ENCODE data around the gene EFNA5.
A peak's percentile ranks its signal among the peaks of the same experiment; 100 is the strongest.

The EFNA5 gene

DNA sequence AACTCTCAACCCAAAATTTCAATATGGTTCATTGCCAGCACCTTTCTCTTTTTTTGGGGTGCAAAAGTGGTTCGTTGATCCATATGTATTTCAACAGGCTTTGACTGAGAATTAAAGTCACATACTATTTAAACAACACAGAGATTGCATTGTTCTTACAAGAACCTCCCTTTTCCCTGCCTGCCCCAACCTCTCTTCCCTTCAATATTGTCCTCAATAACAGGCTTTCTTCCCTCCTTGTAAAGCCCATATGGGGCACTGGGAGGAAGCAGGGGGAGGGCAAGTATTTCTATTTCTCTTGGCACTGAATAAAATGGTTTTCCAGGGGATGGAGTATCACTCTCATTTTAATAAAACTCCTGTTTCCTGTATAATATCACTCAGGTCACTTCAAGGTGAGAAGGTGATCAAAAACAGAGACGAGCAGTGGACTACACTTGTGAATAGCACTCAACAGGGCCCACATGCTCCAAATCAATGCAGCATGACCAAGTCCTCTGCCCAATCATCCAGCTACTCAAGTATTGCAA lies 65.1 kb downstream of the EFNA5 start:
- Mint-ChIP-seq H3K36me3 (no peaks in the 10 kb centered on the region), H3K4me1 (no peaks in the 10 kb centered on the region), H3K27ac (no peak overlapping the region), H3K4me3 (no peak overlapping the region), H3K9me3 (no peaks in the 10 kb centered on the region), H3K27me3 (peaks cover 16% of the 10 kb centered on the region)
- no peak for ATAC-seq

DNA sequence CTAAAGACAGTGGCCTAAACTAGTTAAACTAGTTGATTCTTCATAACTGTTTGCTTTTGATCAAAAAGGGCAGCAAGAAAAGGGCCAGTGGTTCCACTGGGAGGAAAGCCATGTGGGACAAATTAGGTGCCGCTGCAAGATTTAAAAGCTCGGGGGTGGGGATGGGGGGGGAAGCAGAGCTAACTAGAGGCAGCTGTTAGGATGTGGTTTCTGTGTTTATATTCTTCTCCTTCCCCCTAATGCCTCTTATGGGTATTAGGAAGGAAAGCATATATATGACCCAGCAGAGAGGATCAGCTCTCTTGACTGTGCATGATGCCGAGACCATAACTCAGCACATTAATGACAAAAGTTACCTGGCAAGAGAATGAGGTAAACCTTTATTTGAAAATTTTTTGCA lies 65.7 kb downstream of the EFNA5 start:
- Mint-ChIP-seq H3K36me3 (no peaks in the 10 kb centered on the region), H3K4me3 (no peak overlapping the region), H3K27ac (no peak overlapping the region), H3K27me3 (peaks cover 16% of the 10 kb centered on the region), H3K4me1 (no peaks in the 10 kb centered on the region), H3K9me3 (no peaks in the 10 kb centered on the region)
- no peak for ATAC-seq

DNA sequence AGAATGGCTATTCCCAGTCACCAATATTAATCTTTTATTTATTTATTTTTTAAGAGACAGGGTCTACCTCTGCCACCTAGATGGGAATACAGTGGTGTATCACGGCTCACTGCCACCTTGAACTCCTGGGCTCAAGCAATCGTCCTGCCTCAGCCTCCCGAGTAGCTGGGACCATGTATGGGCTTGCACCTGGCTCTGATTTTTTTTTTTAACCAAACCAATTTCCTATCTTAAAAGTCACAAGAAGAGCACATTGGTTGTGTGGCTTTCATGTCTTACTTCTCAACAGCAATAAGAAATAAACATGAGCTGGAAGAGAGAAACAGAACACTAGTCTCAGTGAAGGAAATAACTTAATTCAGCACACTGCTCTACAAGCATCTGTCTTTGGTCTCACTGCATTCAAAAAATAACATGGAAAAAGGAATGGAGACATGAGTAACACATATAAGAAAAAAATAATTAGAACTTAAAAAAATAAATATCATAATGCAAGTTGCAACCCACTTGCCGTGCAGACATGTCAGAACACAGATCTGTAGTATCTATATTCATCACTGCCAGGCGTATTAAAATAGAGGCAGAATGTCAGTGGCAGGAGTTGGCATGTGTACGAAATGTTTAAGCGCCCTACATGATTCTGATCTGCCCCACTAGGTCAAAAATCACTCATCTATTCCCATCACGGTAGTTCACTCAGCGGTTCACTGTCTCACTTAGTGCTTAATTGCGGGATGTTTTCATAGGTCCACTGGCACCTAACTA lies 66.4 kb downstream of the EFNA5 start:
- Mint-ChIP-seq H3K4me3 (no peak overlapping the region), H3K27me3 (peaks cover 10% of the 10 kb centered on the region), H3K27ac (no peak overlapping the region), H3K9me3 (no peaks in the 10 kb centered on the region), H3K36me3 (no peaks in the 10 kb centered on the region), H3K4me1 (no peaks in the 10 kb centered on the region)
- ATAC-seq, result no peak

DNA sequence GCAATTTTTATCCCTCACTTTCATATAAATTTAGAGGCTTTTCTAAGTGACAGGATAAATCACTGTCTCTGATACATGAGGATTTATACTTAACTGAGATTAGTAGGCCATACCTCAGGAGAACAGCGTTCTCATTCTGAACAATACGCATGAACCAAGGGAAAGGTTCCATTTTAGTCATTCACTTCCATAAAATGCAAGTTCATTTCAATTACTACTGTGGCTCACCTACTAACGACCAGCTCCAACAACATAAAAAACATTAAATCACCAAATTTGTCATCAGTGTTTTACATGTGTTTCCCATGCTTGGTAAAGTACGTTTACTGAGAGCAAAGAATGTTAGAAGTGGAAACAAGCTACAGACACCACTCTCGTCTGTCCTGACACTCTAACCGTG lies 67.4 kb downstream of the EFNA5 start:
- no peak overlapping the region for H3K27ac Mint-ChIP-seq
- H3K36me3 Mint-ChIP-seq, result no peaks in the 10 kb centered on the region
- peaks cover 8% of the 10 kb centered on the region for H3K27me3 Mint-ChIP-seq
- no peaks in the 10 kb centered on the region for H3K4me1 Mint-ChIP-seq
- no peak overlapping the region for H3K4me3 Mint-ChIP-seq
- no peaks in the 10 kb centered on the region for H3K9me3 Mint-ChIP-seq
- no peak for ATAC-seq

DNA sequence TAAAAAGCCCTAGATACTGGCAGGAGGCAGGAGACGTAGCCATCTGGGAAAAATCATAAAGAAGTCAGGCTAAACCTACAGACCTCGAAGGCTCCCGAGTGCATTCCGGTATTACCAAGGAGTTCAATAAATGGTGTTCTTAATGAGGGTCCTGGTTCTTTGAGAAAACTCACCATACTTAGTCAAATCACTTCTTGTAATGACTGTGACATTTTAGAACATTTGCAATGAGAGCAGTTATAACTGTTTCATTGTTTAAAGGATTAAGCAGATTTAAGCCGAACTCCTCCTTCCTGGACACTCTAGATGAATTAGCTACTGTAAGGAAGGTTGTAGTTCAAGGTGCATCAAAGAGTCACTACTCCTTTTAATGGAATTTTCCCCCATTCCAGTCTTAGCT lies 67.8 kb downstream of the EFNA5 start:
- Mint-ChIP-seq H3K4me1 (no peaks in the 10 kb centered on the region), H3K9me3 (no peaks in the 10 kb centered on the region), H3K4me3 (no peak overlapping the region), H3K36me3 (no peaks in the 10 kb centered on the region), H3K27me3 (peaks cover 8% of the 10 kb centered on the region), H3K27ac (no peak overlapping the region)
- ATAC-seq, result no peak

DNA sequence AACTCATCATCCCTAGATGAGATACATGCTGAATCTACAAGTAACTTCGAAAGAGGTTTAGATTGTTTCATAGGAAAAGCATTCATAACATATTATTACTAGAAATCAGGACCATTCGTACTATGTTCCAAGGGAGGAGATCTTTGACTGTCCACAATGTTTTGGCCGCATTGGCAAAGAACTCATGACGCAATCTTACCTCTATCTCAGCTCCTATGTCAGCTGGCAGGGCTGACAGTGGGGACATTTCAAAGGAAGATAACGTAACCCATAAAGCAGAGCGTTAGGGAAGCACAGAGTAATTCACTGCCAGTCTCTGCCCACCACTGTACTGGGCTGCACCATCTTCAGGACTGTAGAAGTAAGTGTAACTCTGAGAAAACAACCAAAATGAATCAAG lies 69.7 kb downstream of the EFNA5 start:
- H3K4me3 Mint-ChIP-seq, result no peak overlapping the region
- no peak for ATAC-seq
- H3K4me1 Mint-ChIP-seq, result no peaks in the 10 kb centered on the region
- peaks cover 7% of the 10 kb centered on the region for H3K27me3 Mint-ChIP-seq
- H3K27ac Mint-ChIP-seq, result no peak overlapping the region
- H3K9me3 Mint-ChIP-seq, result no peaks in the 10 kb centered on the region
- no peaks in the 10 kb centered on the region for H3K36me3 Mint-ChIP-seq

DNA sequence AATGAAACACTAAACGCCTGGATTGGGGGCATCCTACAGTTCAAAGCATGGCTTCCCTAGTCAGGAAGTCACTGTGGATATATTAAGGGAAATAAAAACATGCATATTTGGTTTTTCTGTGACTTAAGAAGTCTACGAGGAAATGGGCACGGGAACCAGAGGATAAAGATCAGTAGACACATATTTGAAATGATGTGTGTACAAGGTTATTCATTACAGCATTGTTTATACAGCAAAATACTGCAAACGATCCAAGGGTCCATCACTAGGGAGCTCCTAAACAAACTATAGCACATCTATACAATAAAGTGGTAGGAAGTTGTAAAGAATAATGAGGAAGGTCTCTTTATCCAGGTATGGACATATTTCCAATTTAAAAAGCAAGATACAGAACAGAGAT lies 71.8 kb downstream of the EFNA5 start:
- no peak for ATAC-seq
- Mint-ChIP-seq H3K36me3 (no peaks in the 10 kb centered on the region), H3K4me3 (no peak overlapping the region), H3K27me3 (no peaks in the 10 kb centered on the region), H3K9me3 (no peaks in the 10 kb centered on the region), H3K4me1 (no peaks in the 10 kb centered on the region), H3K27ac (no peak overlapping the region)

DNA sequence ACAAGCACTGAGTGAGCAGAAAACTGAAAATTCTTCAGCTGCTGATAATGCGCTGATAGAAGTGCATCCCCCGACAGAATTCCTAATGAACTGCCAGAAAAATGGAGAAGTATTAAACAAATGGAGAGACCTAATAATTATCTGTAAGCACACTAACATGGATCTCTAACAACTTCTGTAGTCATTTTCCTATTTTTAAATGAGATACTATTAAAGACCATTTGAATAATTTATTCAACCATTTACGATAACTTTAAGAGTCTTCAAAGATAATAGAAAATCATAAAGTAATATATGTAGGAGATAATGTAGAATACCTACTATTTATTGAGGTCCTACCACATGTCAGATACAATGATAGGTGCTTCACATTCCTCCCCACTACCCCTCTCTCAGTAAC lies 72.9 kb downstream of the EFNA5 start:
- Mint-ChIP-seq H3K27ac (no peak overlapping the region), H3K27me3 (no peaks in the 10 kb centered on the region), H3K4me1 (no peaks in the 10 kb centered on the region), H3K4me3 (no peak overlapping the region), H3K36me3 (no peaks in the 10 kb centered on the region), H3K9me3 (no peaks in the 10 kb centered on the region)
- ATAC-seq, result no peak

DNA sequence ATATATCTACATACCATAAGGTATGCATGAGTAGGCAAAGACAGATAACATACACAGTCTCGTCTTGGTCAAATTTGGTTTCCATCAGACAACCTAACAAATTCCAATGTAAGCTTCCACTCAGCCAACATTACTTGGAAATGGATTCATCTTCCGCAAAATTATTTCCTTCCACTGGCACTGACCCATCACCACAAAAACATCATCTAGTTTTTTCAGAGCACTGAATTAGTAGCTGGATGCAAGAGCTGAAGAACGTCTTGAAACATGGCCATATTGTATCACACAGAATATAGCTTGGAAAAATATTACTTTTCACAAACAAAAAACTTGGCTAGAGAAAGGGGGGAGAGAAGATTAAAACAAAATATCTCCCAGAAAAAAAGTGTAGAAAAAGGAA lies 73.5 kb downstream of the EFNA5 start:
- no peaks in the 10 kb centered on the region for H3K9me3 Mint-ChIP-seq

DNA sequence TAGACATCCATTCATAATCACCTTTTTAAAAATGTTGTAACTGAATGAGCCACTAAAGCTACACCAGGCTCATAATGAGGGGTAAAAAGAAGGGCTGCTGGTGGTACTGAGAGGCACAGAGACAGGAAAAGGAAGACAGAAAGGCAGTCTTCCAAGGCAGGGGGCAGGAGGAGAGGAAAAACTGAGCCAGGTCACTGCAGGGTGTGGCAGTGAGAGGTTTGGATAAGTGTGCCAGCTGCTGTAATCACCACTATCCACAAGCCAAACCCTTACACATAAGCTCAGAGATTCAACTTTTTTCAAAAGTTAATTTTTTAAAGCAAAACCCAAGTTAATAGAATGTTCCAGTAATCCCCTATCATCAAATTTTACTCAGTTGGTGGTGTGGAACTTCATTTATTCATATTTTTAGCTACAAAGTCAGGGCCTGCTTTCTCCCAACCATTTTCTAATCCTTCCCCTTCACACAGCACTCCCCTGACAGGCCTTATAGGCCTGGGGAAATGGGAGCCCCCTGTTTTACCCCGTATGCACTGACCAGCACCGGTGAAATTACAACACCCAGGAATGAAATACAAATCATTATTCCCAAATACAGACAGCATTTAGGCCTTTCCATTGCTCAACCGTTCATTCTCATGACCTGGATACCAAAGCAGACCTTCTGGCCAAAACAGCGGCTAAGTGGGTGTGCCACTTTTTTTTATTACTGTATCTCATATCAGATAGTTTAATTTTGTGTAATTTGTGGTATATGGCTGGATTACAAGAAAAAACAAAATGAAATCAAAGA lies 76.3 kb downstream of the EFNA5 start:
- Mint-ChIP-seq H3K27me3 (no peaks in the 10 kb centered on the region), H3K4me3 (no peak overlapping the region), H3K36me3 (no peaks in the 10 kb centered on the region), H3K27ac (no peak overlapping the region), H3K9me3 (no peaks in the 10 kb centered on the region), H3K4me1 (no peaks in the 10 kb centered on the region)
- ATAC-seq, result no peak

More for the DNA sequence above, 73.5 kb downstream of the EFNA5 start:
- no peaks in the 10 kb centered on the region for H3K27me3 Mint-ChIP-seq
- H3K36me3 Mint-ChIP-seq, result no peaks in the 10 kb centered on the region
- H3K4me1 Mint-ChIP-seq, result no peaks in the 10 kb centered on the region
- ATAC-seq, result no peak
- H3K27ac Mint-ChIP-seq, result no peak overlapping the region
- H3K4me3 Mint-ChIP-seq, result no peak overlapping the region

DNA sequence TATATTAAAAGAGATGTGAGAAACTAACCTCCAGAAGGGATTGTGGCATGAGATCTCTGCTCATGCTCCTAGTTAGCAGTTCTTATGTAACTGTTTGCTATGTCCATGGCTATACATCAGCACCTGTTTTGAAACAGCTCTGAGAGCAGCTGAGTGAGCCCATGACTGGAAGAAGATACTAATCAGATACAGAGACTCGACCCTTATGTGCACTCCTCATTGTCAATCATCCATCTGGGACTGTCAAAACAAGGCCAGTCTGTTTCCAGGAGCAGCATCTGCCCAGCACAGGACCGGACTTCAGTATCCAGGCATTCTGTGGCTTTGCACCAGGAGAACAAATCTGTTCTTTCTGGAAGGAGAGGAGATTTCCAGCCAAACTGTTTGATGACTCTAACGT lies 77.7 kb downstream of the EFNA5 start:
- Mint-ChIP-seq H3K4me3 (no peak overlapping the region), H3K27me3 (no peaks in the 10 kb centered on the region), H3K36me3 (no peaks in the 10 kb centered on the region), H3K4me1 (no peaks in the 10 kb centered on the region), H3K9me3 (no peaks in the 10 kb centered on the region), H3K27ac (no peak overlapping the region)
- ATAC-seq, result peak; percentile 16

DNA sequence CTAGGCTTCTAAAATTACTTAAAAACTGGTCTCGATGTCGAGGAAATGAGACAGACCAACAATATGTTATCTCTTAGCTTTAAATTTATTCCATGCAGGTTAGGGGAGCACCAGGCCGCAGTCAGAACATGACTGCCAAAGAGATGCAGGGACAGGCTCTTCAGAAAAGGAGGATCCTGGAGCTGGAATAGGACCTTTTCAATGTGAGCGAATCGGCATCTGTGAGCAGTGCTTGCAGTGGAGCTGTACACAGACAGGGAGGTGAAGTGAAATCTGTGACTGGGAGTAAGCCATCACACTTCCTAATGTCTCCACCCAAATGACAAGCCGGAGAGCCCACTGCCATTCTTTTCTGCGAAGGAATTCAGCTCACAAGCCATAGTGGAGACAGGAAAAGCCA lies 78.2 kb downstream of the EFNA5 start:
- no peaks in the 10 kb centered on the region for H3K9me3 Mint-ChIP-seq
- no peaks in the 10 kb centered on the region for H3K36me3 Mint-ChIP-seq
- no peaks in the 10 kb centered on the region for H3K4me1 Mint-ChIP-seq
- ATAC-seq, result no peak
- no peak overlapping the region for H3K27ac Mint-ChIP-seq
- no peaks in the 10 kb centered on the region for H3K27me3 Mint-ChIP-seq
- no peak overlapping the region for H3K4me3 Mint-ChIP-seq

DNA sequence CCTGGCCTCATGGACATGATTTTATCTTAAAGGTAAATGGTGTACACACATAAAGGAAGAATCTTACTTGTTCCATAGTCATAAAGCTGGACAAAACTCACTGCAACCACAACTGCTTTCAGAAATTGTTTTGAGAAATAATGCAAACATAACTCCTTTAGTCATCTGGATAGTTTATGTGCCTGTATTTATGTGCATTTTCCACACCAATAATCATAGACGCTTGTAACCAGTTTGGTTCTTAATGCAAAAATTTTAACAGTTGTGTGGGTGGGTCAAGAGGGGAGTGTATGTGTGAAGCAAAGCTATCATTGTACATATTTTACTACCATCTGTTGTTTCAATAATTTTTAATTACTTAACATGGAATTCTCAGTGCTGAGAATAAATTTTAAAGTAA lies 80.1 kb downstream of the EFNA5 start:
- H3K27ac Mint-ChIP-seq, result no peak overlapping the region
- no peaks in the 10 kb centered on the region for H3K9me3 Mint-ChIP-seq
- H3K27me3 Mint-ChIP-seq, result no peaks in the 10 kb centered on the region
- H3K4me1 Mint-ChIP-seq, result no peaks in the 10 kb centered on the region
- no peak for ATAC-seq
- no peaks in the 10 kb centered on the region for H3K36me3 Mint-ChIP-seq
- H3K4me3 Mint-ChIP-seq, result no peak overlapping the region

DNA sequence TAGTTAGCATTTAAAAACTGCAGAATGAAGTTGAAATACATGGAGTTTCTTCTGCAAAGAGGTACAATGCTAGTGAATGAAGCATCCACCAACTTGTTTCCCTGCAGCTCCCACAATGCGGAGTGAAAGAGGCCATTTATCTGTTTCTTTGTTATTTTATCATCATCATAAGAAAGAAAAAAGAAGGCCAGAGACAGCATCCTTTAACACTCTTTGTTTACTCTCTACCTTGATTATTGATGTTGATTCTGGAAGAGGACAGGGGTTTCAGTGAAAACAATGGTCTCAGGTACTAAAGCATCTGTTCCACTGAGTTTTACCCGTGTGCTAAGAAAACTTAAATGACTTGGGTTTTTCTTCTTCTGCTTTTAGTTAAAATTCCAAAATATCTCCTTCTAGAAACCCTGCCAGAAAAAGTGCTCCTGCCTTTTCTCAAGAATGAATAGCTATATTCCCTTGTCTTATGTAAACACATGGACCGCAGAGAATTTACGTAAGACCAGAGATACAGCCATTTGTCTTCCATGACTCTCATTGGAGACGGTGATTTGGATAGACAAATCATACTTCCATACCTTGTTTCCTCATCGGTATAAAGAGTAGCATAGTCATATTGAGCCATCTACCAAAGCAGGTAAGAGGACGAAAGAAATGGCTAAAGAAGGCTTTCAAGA lies 81.1 kb downstream of the EFNA5 start:
- ATAC-seq, result no peak
- H3K4me3 Mint-ChIP-seq, result no peak overlapping the region
- H3K9me3 Mint-ChIP-seq, result no peaks in the 10 kb centered on the region
- no peaks in the 10 kb centered on the region for H3K27me3 Mint-ChIP-seq
- H3K4me1 Mint-ChIP-seq, result no peaks in the 10 kb centered on the region
- no peaks in the 10 kb centered on the region for H3K36me3 Mint-ChIP-seq
- no peak overlapping the region for H3K27ac Mint-ChIP-seq

DNA sequence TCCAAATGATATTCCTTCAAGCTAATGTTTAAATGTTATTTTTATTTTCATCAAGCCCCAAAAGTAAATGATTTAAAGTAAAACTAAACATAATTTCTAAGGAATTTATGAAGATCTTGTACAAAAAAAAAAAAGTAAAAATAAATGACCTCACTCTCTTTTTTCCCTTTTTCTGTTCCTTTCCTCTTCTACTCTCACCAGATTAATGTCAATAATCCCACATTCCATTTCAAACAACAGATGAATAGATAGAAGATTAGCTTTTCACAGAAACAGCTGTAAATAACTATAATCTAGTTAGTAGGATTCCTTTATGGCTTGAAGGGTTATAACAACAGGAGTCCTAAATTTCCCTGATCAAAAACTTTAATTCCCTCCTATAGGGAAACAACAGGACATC lies 88.1 kb downstream of the EFNA5 start:
- Mint-ChIP-seq H3K27ac (no peak overlapping the region), H3K27me3 (no peaks in the 10 kb centered on the region), H3K4me1 (no peaks in the 10 kb centered on the region), H3K9me3 (no peaks in the 10 kb centered on the region), H3K36me3 (no peaks in the 10 kb centered on the region), H3K4me3 (no peak overlapping the region)
- no peak for ATAC-seq

Data from stimulated activated memory B cell treated with anti-CD40 and anti-IgM and Interleukin-4, amounts not matched to agents 10 μg/mL and 1 μg/mL and 100 μg/mL, for 72 hours (primary cell).